SU-DHL-6 (cell line): Measurements from ENCODE around the gene RANGAP1.

Experiments
- EZH2phosphoT487 ChIP-seq: fragments of 200-600 bp; sonication (generic), shearing (Covaris generic); conservative IDR thresholded peaks from 2 replicates; pipeline ENCODE4 v1.6.1; 2018; ENCODE audit warnings: mild to moderate bottlenecking, antibody characterized with exemption, low read length, moderate library complexity, mixed read lengths
- TF ChIP-seq, protein P1 (sequence below): fragments of 200-600 bp; sonication (generic); IDR thresholded peaks from one replicate; pipeline ENCODE4 v1.5.1; 2017; ENCODE audit warnings: antibody characterized with exemption, mild to moderate bottlenecking, low read length, moderate library complexity; ENCODE audit not compliant: insufficient read depth, poor library complexity, severe bottlenecking

GRCh38 chr22:41229730-41230400 is 56.1 kb downstream of the RANGAP1 start:
- TF ChIP-seq, protein P1, sequence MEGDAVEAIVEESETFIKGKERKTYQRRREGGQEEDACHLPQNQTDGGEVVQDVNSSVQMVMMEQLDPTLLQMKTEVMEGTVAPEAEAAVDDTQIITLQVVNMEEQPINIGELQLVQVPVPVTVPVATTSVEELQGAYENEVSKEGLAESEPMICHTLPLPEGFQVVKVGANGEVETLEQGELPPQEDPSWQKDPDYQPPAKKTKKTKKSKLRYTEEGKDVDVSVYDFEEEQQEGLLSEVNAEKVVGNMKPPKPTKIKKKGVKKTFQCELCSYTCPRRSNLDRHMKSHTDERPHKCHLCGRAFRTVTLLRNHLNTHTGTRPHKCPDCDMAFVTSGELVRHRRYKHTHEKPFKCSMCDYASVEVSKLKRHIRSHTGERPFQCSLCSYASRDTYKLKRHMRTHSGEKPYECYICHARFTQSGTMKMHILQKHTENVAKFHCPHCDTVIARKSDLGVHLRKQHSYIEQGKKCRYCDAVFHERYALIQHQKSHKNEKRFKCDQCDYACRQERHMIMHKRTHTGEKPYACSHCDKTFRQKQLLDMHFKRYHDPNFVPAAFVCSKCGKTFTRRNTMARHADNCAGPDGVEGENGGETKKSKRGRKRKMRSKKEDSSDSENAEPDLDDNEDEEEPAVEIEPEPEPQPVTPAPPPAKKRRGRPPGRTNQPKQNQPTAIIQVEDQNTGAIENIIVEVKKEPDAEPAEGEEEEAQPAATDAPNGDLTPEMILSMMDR: no peak
- TF ChIP-seq EZH2phosphoT487: no peak
